HepG2 (cell line): ENCODE data around the gene CIBAR2. TPM values are rescaled to one million over a fixed set of nuclear protein-coding genes. Genes with fewer than 3 reads are reported as not detected.

Source experiments
- ATAC-seq: fragments of 200-7000 bp; cut with Tn5 transposase; 3 replicates; pipeline ENCODE4 v1.9.1; 2020; ENCODE audit warnings: mild to moderate bottlenecking, moderate library complexity
- BruUV-seq: library from RNA; stranded (reverse); fragments of 400-500 nt; replicated peaks from 2 replicates; lab custom pipeline; 2021; lab: Mats Ljungman, UMichigan
- CTCF ChIA-PET: fragments of 300-600 bp; formaldehyde crosslinking; extraction: SDS; loops from one replicate; lab custom pipeline; 2021; ENCODE audit warnings: low total read pairs, inconsistent platforms, low intra/inter-chr PET ratio; lab: Yijun Ruan, JAX
- POLR2A ChIA-PET: fragments of 350-600 bp; sonication (Branson Sonifier 250); formaldehyde crosslinking; loops from one replicate; lab custom pipeline; 2020; ENCODE audit warnings: antibody characterized with exemption, inconsistent platforms; lab: Yijun Ruan, JAX
- DNase-seq: peaks from one replicate; pipeline ENCODE4 v3.0.0-alpha.2; 2015; ENCODE audit warnings: low spot score
- FAIRE-seq: peaks from 3 replicates; lab custom pipeline; 2011; peaks lifted over from hg19 to GRCh38; lab: Jason Lieb, UNC
- H2AFZ ChIP-seq: one replicate; pipeline ENCODE4 v1.6.1; 2011; ENCODE audit warnings: low read length, inconsistent platforms
- H3K27ac ChIP-seq: fragments of 300-600 bp; 3 replicates; pipeline ENCODE4 v1.8.0; 2011; ENCODE audit warnings: mixed run types, mild to moderate bottlenecking, mixed read lengths, low read length, inconsistent platforms; ENCODE audit not compliant: insufficient read depth; ENCODE audit errors: extremely low read length
- H3K27me3 ChIP-seq, 2 experiments: fragments of 200-600 bp in 1 of 2; 2 replicates in 1 of 2; 3 replicates in 1 of 2; pipeline versions ENCODE4 v1.6.0 to v1.8.0; 2011; ENCODE audit warnings: low read length in 2 of 2, mild to moderate bottlenecking in 2 of 2, moderate library complexity in 2 of 2, inconsistent platforms in 1 of 2; ENCODE audit not compliant: insufficient read depth in 2 of 2, control insufficient read depth in 1 of 2
- H3K36me3 ChIP-seq, 2 experiments: fragments of 200-600 bp in 1 of 2; replicated peaks in 1 of 2; 2 replicates in 1 of 2; 3 replicates in 1 of 2; pipeline versions ENCODE4 v1.5.1 to v1.8.0; 2011; ENCODE audit warnings: low read length in 2 of 2, inconsistent platforms in 1 of 2; ENCODE audit not compliant: insufficient read depth in 2 of 2, control insufficient read depth in 1 of 2
- H3K4me1 ChIP-seq: 2 replicates; pipeline ENCODE4 v1.5.1; 2012; ENCODE audit warnings: low read length, inconsistent platforms; ENCODE audit not compliant: insufficient read depth
- H3K4me2 ChIP-seq: 2 replicates; pipeline ENCODE4 v1.6.0; 2011; ENCODE audit warnings: low read depth, low read length, inconsistent platforms
- H3K4me3 ChIP-seq, 3 experiments: fragments of 200-600 bp in 1 of 3; sonication (generic), shearing (Covaris generic) in 1 of 3; replicated peaks in 1 of 3; 2 replicates each; pipeline ENCODE4 v1.5.1; 2011 to 2016; ENCODE audit warnings: low read length in 3 of 3, inconsistent platforms in 2 of 3, low read depth in 2 of 3, mild to moderate bottlenecking in 2 of 3, control low read depth in 1 of 3, mixed read lengths in 1 of 3; ENCODE audit not compliant: insufficient read depth in 1 of 3
- H3K79me2 ChIP-seq: one replicate; pipeline ENCODE4 v1.6.1; 2011; ENCODE audit warnings: low read length, inconsistent platforms; ENCODE audit not compliant: insufficient read depth
- H3K9ac ChIP-seq: 2 replicates; pipeline ENCODE4 v1.6.0; 2011; ENCODE audit warnings: mild to moderate bottlenecking, low read depth, low read length, inconsistent platforms; ENCODE audit not compliant: insufficient read depth
- H3K9me3 ChIP-seq: 2 replicates; pipeline ENCODE4 v1.5.1; 2012; ENCODE audit warnings: mild to moderate bottlenecking, low read length
- H4K20me1 ChIP-seq: 2 replicates; pipeline ENCODE4 v1.6.0; 2011; ENCODE audit warnings: inconsistent platforms, mild to moderate bottlenecking, low read length, moderate library complexity; ENCODE audit not compliant: insufficient read depth
- HCFC1 ChIP-seq: fragments of 150-350 bp; IDR thresholded peaks from 2 replicates; pipeline ENCODE4 v1.6.1; 2014; ENCODE audit warnings: low read depth, low read length
- HHEX ChIP-seq: IDR thresholded peaks from 2 replicates; pipeline ENCODE4 v1.6.1; 2016; ENCODE audit warnings: control low read depth
- KAT2B ChIP-seq: fragments of 150-350 bp; IDR thresholded peaks from 2 replicates; pipeline ENCODE4 v1.6.1; 2014; ENCODE audit warnings: low read depth, low read length, borderline replicate concordance
- LCORL ChIP-seq, 2 experiments: fragments of 450-650 bp in 1 of 2; sonication (generic) in 1 of 2; formaldehyde crosslinking in 1 of 2; IDR thresholded peaks; 2 replicates each; pipeline versions ENCODE4 v1.5.0 to v1.6.1; 2017 to 2020; ENCODE audit warnings: antibody characterized with exemption in 1 of 2, missing genetic modification reagents in 1 of 2
- REXO4 ChIP-seq: sonication (generic); formaldehyde crosslinking; IDR thresholded peaks from 2 replicates; pipeline ENCODE4 v1.8.0; 2022; ENCODE audit warnings: missing genetic modification reagents, mild to moderate bottlenecking, borderline replicate concordance
- SATB2 ChIP-seq: sonication (generic); formaldehyde crosslinking; IDR thresholded peaks from 2 replicates; pipeline ENCODE4 v1.5.0; 2020; ENCODE audit warnings: missing genetic modification reagents
- SMAD1 ChIP-seq: sonication (generic); formaldehyde crosslinking; IDR thresholded peaks from 2 replicates; pipeline ENCODE4 v1.4.0; 2020; ENCODE audit warnings: missing genetic modification reagents, low read depth, mild to moderate bottlenecking, borderline replicate concordance
- SP140L ChIP-seq: sonication (generic); formaldehyde crosslinking; IDR thresholded peaks from 2 replicates; pipeline ENCODE4 v1.4.0; 2020; ENCODE audit warnings: missing genetic modification reagents, borderline replicate concordance
- THYN1 ChIP-seq: sonication (generic); formaldehyde crosslinking; IDR thresholded peaks from 2 replicates; pipeline ENCODE4 v1.8.1; 2023; ENCODE audit warnings: low read depth, mild to moderate bottlenecking, moderate library complexity, missing genetic modification reagents, borderline replicate concordance
- ZBTB14 ChIP-seq: sonication (generic); formaldehyde crosslinking; IDR thresholded peaks from 2 replicates; pipeline ENCODE4 v1.4.0; 2020; ENCODE audit warnings: missing genetic modification reagents
- ZMAT3 ChIP-seq: sonication (generic); formaldehyde crosslinking; conservative IDR thresholded peaks from 2 replicates; pipeline ENCODE4 v1.7.0; 2021; ENCODE audit warnings: missing genetic modification reagents
- ZNF224 ChIP-seq: sonication (generic); formaldehyde crosslinking; IDR thresholded peaks from 2 replicates; pipeline ENCODE4 v1.5.0; 2020; ENCODE audit warnings: mild to moderate bottlenecking, missing genetic modification reagents
- ZNF616 ChIP-seq: sonication (generic); formaldehyde crosslinking; IDR thresholded peaks from 2 replicates; pipeline ENCODE4 v1.5.0; 2020; ENCODE audit warnings: low read depth, mild to moderate bottlenecking, missing genetic modification reagents
- WGBS: methylation state at CpG from one replicate; pipeline ENCODE4 v1.1.6; 2017; ENCODE audit warnings: low lambda C conversion rate; 5-methylcytosine and 5-hydroxymethylcytosine counted together
- in situ Hi-C: cut with HindIII; loops from 2 replicates; pipeline ENCODE4 v1.10.0; 2017; ENCODE audit warnings: low pct_unique_long_range_greater_than_20kb; ENCODE audit not compliant: extremely low pct_ligation_motif_present
- intact Hi-C: fragments of 100-400 bp; cut with micrococcal nuclease; formaldehyde crosslinking; loops from one replicate; pipeline ENCODE4 v1.10.0; 2022; ENCODE audit not compliant: unreplicated experiment
- polyA plus RNA-seq, 8 experiments: library from polyadenylated mRNA; depleted of rRNA in 3 of 8; stranded (reverse) in 7 of 8; unstranded in 1 of 8; fragments of >200 nt; fragmentation: Illumina TruSeq in 4 of 8; extraction: Trizol in 4 of 8; gene quantifications; 2 replicates each; pipeline versions ENCODE4 v1.2.1 to v1.2.3, GENCODE V29; 2011 to 2016; ENCODE audit warnings: low read depth in 4 of 8, missing spikeins in 1 of 8, mixed read lengths in 1 of 8; ENCODE audit not compliant: insufficient read depth in 1 of 8
- total RNA-seq, 5 experiments: library from RNA; depleted of rRNA; stranded (reverse); fragments of >200 nt; fragmentation: Illumina TruSeq; extraction: Trizol; gene quantifications; 2 replicates each; pipeline ENCODE4 v1.2.3, GENCODE V29; 2016; ENCODE audit warnings: low read depth in 1 of 5
- TF ChIP-seq, protein P1 (sequence below): IDR thresholded peaks from 2 replicates; pipeline ENCODE4 v1.6.1; 2012; ENCODE audit warnings: low read depth, low read length, improper control_type of control experiment
- TF ChIP-seq, protein P2 (sequence below): IDR thresholded peaks from 2 replicates; pipeline ENCODE4 v1.6.1; 2012; ENCODE audit warnings: inconsistent platforms

The CIBAR2 gene
- total and polyA plus RNA-seq, 2 of the 13 experiments (the other 11 are each of a cell fraction or from before 2014, with no cell fraction given) = not detected

- CTCF ChIA-PET = no interaction called here
- Histone ChIP-seq H4K20me1 (no peaks in the 10 kb centered on the region), H3K9me3 (no peaks in the 10 kb centered on the region), H3K4me1 (peaks cover 75% of the 10 kb centered on the region), H3K4me2 (no peak overlapping the region), H3K4me3 (no peak overlapping the region), H2AFZ (no peak overlapping the region), H3K36me3 (no peaks in the 10 kb centered on the region), H3K27ac (no peak overlapping the region), H3K9ac (no peak overlapping the region), H3K27me3 (peaks cover 0 to 1% of the 10 kb centered on the region in 2 experiments; a peak in 1 of 5 replicates), H3K79me2 (no peaks in the 10 kb centered on the region)
- no TSS peak for BruUV-seq
- POLR2A ChIA-PET = no interaction called here
- no peak for ATAC-seq
- intact Hi-C loops (no loop called here), in situ Hi-C loops (loop anchor here (10.0 kb wide), 1 partner anchor 58 kb away; no protein-coding TSS in a partner anchor)
- no peak for TF ChIP-seq HCFC1
- TF ChIP-seq ZNF616 (CRISPR knock-in tag) = no peak
- TF ChIP-seq, protein P1, sequence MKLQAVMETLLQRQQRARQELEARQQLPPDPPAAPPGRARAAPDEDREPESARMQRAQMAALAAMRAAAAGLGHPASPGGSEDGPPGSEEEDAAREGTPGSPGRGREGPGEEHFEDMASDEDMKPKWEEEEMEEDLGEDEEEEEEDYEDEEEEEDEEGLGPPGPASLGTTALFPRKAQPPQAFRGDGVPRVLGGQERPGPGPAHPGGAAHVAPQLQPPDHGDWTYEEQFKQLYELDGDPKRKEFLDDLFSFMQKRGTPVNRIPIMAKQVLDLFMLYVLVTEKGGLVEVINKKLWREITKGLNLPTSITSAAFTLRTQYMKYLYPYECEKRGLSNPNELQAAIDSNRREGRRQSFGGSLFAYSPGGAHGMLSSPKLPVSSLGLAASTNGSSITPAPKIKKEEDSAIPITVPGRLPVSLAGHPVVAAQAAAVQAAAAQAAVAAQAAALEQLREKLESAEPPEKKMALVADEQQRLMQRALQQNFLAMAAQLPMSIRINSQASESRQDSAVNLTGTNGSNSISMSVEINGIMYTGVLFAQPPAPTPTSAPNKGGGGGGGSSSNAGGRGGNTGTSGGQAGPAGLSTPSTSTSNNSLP = no peak
- no peak for TF ChIP-seq SP140L (CRISPR knock-in tag)
- TF ChIP-seq SATB2 (CRISPR knock-in tag) = no peak
- TF ChIP-seq KAT2B = no peak
- no peak for FAIRE-seq
- 76% methylated on average over 7 of the region's 7 CpGs for WGBS
- DNase-seq = no peak
Measured at GRCh38 chr16:85156440-85156839, 44.2 kb upstream of the CIBAR2 start.

GRCh38 chr16:85153656-85154091, 41.4 kb upstream of the CIBAR2 start:
- POLR2A ChIA-PET = interaction anchor here (3.0 kb wide), 3 partner anchors 11 to 17 kb away, joined by 16 to 24 read pairs (median 21); no protein-coding TSS in a partner anchor
- no peaks in the 10 kb centered on the region for H3K79me2 ChIP-seq
- H3K4me1 ChIP-seq = peaks cover 77% of the 10 kb centered on the region
- in situ Hi-C loops (loop anchor here (10.0 kb wide), 1 partner anchor 61 kb away; no protein-coding TSS in a partner anchor), intact Hi-C loops (no loop called here)
- no peaks in the 10 kb centered on the region for H3K36me3 ChIP-seq
- no peak for DNase-seq
- H3K27me3 ChIP-seq = peaks cover 1 to 19% of the 10 kb centered on the region in 2 experiments; a peak in 4 of 5 replicates
- H3K4me2 ChIP-seq = no peak overlapping the region; the same call in 1 of the 2 replicates
- H3K27ac ChIP-seq = no peak overlapping the region
- no peak overlapping the region for H3K9ac ChIP-seq
- H4K20me1 ChIP-seq = no peaks in the 10 kb centered on the region
- ATAC-seq = no peak
- no TSS peak for BruUV-seq
- FAIRE-seq = no peak
- H2AFZ ChIP-seq = no peak overlapping the region
- WGBS = 22% methylated on average over 11 of the region's 12 CpGs
- CTCF ChIA-PET = no interaction called here
- no peak overlapping the region for H3K4me3 ChIP-seq
- H3K9me3 ChIP-seq = no peaks in the 10 kb centered on the region
- TF ChIP-seq THYN1 (CRISPR knock-in tag) (no peak), ZNF224 (CRISPR knock-in tag) (no peak), ZBTB14 (CRISPR knock-in tag) (no peak), LCORL (IDR thresholded peaks at IDR 0.05) (no peak), LCORL (CRISPR knock-in tag; IDR thresholded peaks at IDR 0.05) (no peak), SMAD1 (CRISPR knock-in tag) (peak; percentile 49; the same call in 1 of the 2 replicates), ZMAT3 (CRISPR knock-in tag) (no peak), HHEX (CRISPR knock-in tag) (no peak), REXO4 (no peak)
- TF ChIP-seq, protein P2, sequence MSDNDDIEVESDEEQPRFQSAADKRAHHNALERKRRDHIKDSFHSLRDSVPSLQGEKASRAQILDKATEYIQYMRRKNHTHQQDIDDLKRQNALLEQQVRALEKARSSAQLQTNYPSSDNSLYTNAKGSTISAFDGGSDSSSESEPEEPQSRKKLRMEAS = peak; percentile 44; the same call in 1 of the 2 replicates
